ENCODE measurements around the gene CHCHD6.

The CHCHD6 gene

DNA sequence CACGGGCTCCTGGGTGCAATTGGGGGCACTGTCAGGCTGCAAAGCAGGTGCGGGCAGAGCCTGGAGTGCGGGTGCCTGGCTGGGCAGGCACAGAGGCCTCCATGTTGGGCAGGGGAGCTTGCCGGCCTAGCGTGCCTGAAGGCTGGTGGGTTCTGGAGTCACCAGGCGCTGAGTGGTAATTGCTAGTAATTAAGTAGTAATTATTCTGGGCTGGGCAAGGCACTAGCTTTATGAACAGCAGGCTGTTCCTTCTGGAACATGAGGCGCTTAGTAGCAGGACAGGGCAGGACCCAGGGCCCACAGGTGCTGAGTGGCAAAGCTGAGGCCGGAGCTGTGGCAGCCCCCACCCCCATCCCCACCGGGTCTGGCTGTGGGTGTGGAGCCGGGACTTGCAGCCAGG, 304.2 kb downstream of the CHCHD6 start:
- no peak for DNase-seq
- Mint-ChIP-seq H3K4me3 (no peak overlapping the region), H3K27me3 (no peaks in the 10 kb centered on the region), H3K9me3 (no peaks in the 10 kb centered on the region), H3K36me3 (ENCODE audit: low read depth) (peaks cover 36% of the 10 kb centered on the region), H3K27ac (no peak overlapping the region), H3K4me1 (ENCODE audit: low read depth) (no peaks in the 10 kb centered on the region)

DNA sequence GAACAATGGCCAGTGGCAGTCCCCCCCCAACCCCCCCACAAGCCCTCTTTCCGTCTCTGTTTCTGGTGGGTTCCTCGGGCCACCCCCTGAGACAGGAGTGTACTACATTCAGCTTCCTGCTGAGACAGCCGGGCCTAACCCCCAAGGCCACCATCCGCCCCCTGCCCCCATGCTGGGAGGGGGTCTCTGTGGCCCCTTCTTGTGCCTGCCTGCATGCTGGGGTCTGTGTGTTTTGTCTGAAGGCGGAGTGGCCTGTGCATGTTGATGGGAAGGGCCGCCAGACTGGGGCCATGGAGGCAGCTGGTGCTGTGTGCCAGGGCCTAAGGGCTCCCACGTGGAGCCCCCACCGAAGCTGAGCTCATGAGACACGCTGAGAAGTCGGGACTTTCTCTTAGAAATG, 305.5 kb downstream of the CHCHD6 start:
- no peak overlapping the region for H3K4me3 Mint-ChIP-seq
- no peaks in the 10 kb centered on the region for H3K9me3 Mint-ChIP-seq
- no peak overlapping the region for H3K27ac Mint-ChIP-seq
- no peak for DNase-seq
- H3K36me3 Mint-ChIP-seq (ENCODE audit: low read depth), result peaks cover 38% of the 10 kb centered on the region
- H3K27me3 Mint-ChIP-seq, result no peaks in the 10 kb centered on the region
- no peaks in the 10 kb centered on the region for H3K4me1 Mint-ChIP-seq (ENCODE audit: low read depth)

Data from activated T-cell treated with anti-CD3 and anti-CD28 coated beads, Interleukin-2, amount 50 U/mL, for 24 hours (primary cell).